IMR-90 (cell line): Measurements from ENCODE around the gene CD300LF. TPM values are rescaled to one million over a fixed set of nuclear protein-coding genes. Genes with fewer than 3 reads are reported as not detected.
A peak's percentile ranks its signal among the peaks of the same experiment; 100 is the strongest.

ENCODE experiments used
- ATAC-seq: fragments of 200-7000 bp; cut with Tn5 transposase; 2 replicates; pipeline ENCODE4 v1.9.1; 2020; ENCODE audit warnings: low read depth, mild to moderate bottlenecking, moderate library complexity
- BruUV-seq: library from RNA; stranded (reverse); fragments of 400-500 nt; replicated peaks from 2 replicates; lab custom pipeline; 2021; lab: Mats Ljungman, UMichigan
- CTCF ChIA-PET: fragments of 300-600 bp; formaldehyde crosslinking; extraction: SDS; loops from one replicate; lab custom pipeline; 2021; ENCODE audit warnings: antibody characterized with exemption; lab: Yijun Ruan, JAX
- POLR2A ChIA-PET: fragments of 300-600 bp; sonication (Branson Sonifier 250); formaldehyde crosslinking; loops from one replicate; lab custom pipeline; 2022; ENCODE audit warnings: antibody characterized with exemption; ENCODE audit not compliant: unreplicated experiment; lab: Charles Lee
- DNase-seq: peaks from one replicate; pipeline ENCODE4 v3.0.0; 2013
- H2AFZ ChIP-seq: replicated peaks from 2 replicates; pipeline ENCODE3; 2013; ENCODE audit warnings: low read length, mild to moderate bottlenecking; ENCODE audit not compliant: poor library complexity
- H2AK5ac ChIP-seq: 2 replicates; pipeline ENCODE4 v1.6.1; 2013; ENCODE audit warnings: low read depth, low read length, inconsistent platforms
- H2AK9ac ChIP-seq: replicated peaks from 2 replicates; pipeline ENCODE3; 2013; ENCODE audit warnings: mild to moderate bottlenecking, low read depth, low read length, moderate library complexity; ENCODE audit not compliant: poor library complexity
- H2BK120ac ChIP-seq: 2 replicates; pipeline ENCODE4 v1.6.1; 2013; ENCODE audit warnings: low read depth, low read length, inconsistent platforms
- H2BK15ac ChIP-seq: 3 replicates; pipeline ENCODE4 v1.6.1; 2013; ENCODE audit warnings: low read depth, low read length, inconsistent platforms
- H2BK20ac ChIP-seq: 2 replicates; pipeline ENCODE4 v1.6.1; 2013; ENCODE audit warnings: low read depth, mild to moderate bottlenecking, inconsistent platforms, low read length, moderate library complexity
- H2BK5ac ChIP-seq: 2 replicates; pipeline ENCODE4 v1.6.1; 2013; ENCODE audit warnings: mild to moderate bottlenecking, low read depth, low read length, inconsistent platforms; ENCODE audit not compliant: poor library complexity, severe bottlenecking
- H3K14ac ChIP-seq: replicated peaks from 2 replicates; pipeline ENCODE4 v1.6.1; 2013; ENCODE audit warnings: low read depth, low read length, inconsistent platforms
- H3K18ac ChIP-seq: 2 replicates; pipeline ENCODE4 v1.6.1; 2013; ENCODE audit warnings: low read depth, low read length, control low read depth
- H3K23ac ChIP-seq: 2 replicates; pipeline ENCODE4 v1.6.1; 2013; ENCODE audit warnings: low read depth, low read length, inconsistent platforms
- H3K27ac ChIP-seq: 2 replicates; pipeline ENCODE4 v1.5.1; 2013; ENCODE audit warnings: mild to moderate bottlenecking, control low read depth, low read length; ENCODE audit not compliant: insufficient read depth
- H3K27me3 ChIP-seq: 2 replicates; pipeline ENCODE4 v1.6.1; 2013; ENCODE audit warnings: low read length; ENCODE audit not compliant: control insufficient read depth, insufficient read depth
- H3K36me3 ChIP-seq: 2 replicates; pipeline ENCODE4 v1.6.1; 2013; ENCODE audit warnings: low read length, mixed read lengths; ENCODE audit not compliant: control insufficient read depth, insufficient read depth
- H3K4ac ChIP-seq: 2 replicates; pipeline ENCODE4 v1.6.1; 2013; ENCODE audit warnings: low read depth, low read length, inconsistent platforms
- H3K4me1 ChIP-seq: 2 replicates; pipeline ENCODE4 v1.6.1; 2013; ENCODE audit warnings: low read length, mixed read lengths; ENCODE audit not compliant: control insufficient read depth, insufficient read depth
- H3K4me2 ChIP-seq: 2 replicates; pipeline ENCODE4 v1.6.1; 2013; ENCODE audit warnings: low read depth, mild to moderate bottlenecking, control low read depth, low read length, moderate library complexity
- H3K4me3 ChIP-seq: 2 replicates; pipeline ENCODE4 v1.5.1; 2013; ENCODE audit warnings: low read depth, mild to moderate bottlenecking, control low read depth, low read length, moderate library complexity; ENCODE audit not compliant: insufficient read depth
- H3K56ac ChIP-seq: 2 replicates; pipeline ENCODE4 v1.6.1; 2013; ENCODE audit warnings: low read length, inconsistent platforms; ENCODE audit not compliant: insufficient read depth; ENCODE audit errors: extremely low read depth
- H3K79me1 ChIP-seq, 2 experiments: 2 replicates each; pipeline ENCODE4 v1.6.1; 2013; ENCODE audit warnings: low read length in 2 of 2, inconsistent platforms in 1 of 2, low read depth in 1 of 2
- H3K9ac ChIP-seq: 2 replicates; pipeline ENCODE4 v1.6.1; 2013; ENCODE audit warnings: low read depth, low read length, control low read depth
- H3K9me1 ChIP-seq: 2 replicates; pipeline ENCODE4 v1.6.1; 2013; ENCODE audit warnings: low read length, inconsistent platforms; ENCODE audit not compliant: insufficient read depth
- H3K9me3 ChIP-seq: 2 replicates; pipeline ENCODE4 v1.6.1; 2013; ENCODE audit warnings: low read length; ENCODE audit not compliant: control insufficient read depth, insufficient read depth
- H4K20me1 ChIP-seq: 2 replicates; pipeline ENCODE4 v1.6.1; 2013; ENCODE audit warnings: low read length, inconsistent platforms; ENCODE audit not compliant: insufficient read depth
- H4K5ac ChIP-seq: 2 replicates; pipeline ENCODE4 v1.6.1; 2013; ENCODE audit warnings: mild to moderate bottlenecking, low read depth, low read length, control low read depth
- H4K8ac ChIP-seq, 2 experiments: 2 replicates each; pipeline ENCODE4 v1.6.1; 2013; ENCODE audit warnings: low read depth in 2 of 2, low read length in 2 of 2, control low read depth in 1 of 2, inconsistent platforms in 1 of 2
- H4K91ac ChIP-seq: 2 replicates; pipeline ENCODE4 v1.6.1; 2013; ENCODE audit warnings: low read depth, low read length, inconsistent platforms; ENCODE audit not compliant: insufficient read depth
- CTCF ChIP-seq: conservative IDR thresholded peaks from 2 replicates; pipeline ENCODE4 v1.5.1; 2012; ENCODE audit warnings: mild to moderate bottlenecking, low read depth, low read length, improper control_type of control experiment
- WGBS, 2 experiments: methylation state at CpG; one replicate each; pipeline versions ENCODE4 v1.1.5 to v1.1.7; 2013; ENCODE audit warnings: missing lambda C conversion rate in 2 of 2; ENCODE audit not compliant: insufficient read length in 1 of 2; ENCODE audit errors: extremely low coverage in 2 of 2; 5-methylcytosine and 5-hydroxymethylcytosine counted together
- dilution Hi-C: fragments of 300-500 bp; cut with HindIII; formaldehyde crosslinking; loops from one replicate; pipeline ENCODE4 v1.14.3; 2018; ENCODE audit warnings: low sequenced_read_pairs; ENCODE audit not compliant: unreplicated experiment
- in situ Hi-C: fragments of 300-500 bp; cut with MboI; formaldehyde crosslinking; loops from 3 replicates; pipeline ENCODE4 v1.14.3; 2019; ENCODE audit warnings: low sequenced_read_pairs, inconsistent platforms, mixed read lengths
- intact Hi-C: fragments of 100-400 bp; cut with micrococcal nuclease; formaldehyde crosslinking; loops from 2 replicates; pipeline ENCODE4 v1.10.0; 2022
- polyA plus RNA-seq, 3 experiments: library from polyadenylated mRNA; depleted of rRNA; stranded (reverse); fragments of >200 nt; gene quantifications; 2 replicates each; pipeline ENCODE4 v1.2.3, GENCODE V29; 2012; ENCODE audit warnings: low replicate concordance in 1 of 3
- total RNA-seq: library from RNA; depleted of rRNA; stranded (reverse); fragments of >200 nt; gene quantifications from 2 replicates; pipeline ENCODE4 v1.2.3, GENCODE V29; 2012

The CD300LF gene
- total and polyA plus RNA-seq, 2 of the 4 experiments (the other 2 are of a cell fraction): not detected

- no TSS peak for BruUV-seq
- Histone ChIP-seq H3K18ac (no peak overlapping the region), H3K4ac (no peak overlapping the region), H3K9ac (no peak overlapping the region), H3K4me1 (peaks cover 8% of the 10 kb centered on the region; the same call in 1 of the 2 replicates), H4K20me1 (peaks cover 4% of the 10 kb centered on the region; the same call in 1 of the 2 replicates), H2AK5ac (peak overlapping the region; percentile 65; the same call in 1 of the 2 replicates), H3K36me3 (no peaks in the 10 kb centered on the region), H3K9me3 (no peaks in the 10 kb centered on the region), H3K4me3 (no peak overlapping the region), H2BK120ac (no peak overlapping the region), H3K9me1 (peaks cover 3% of the 10 kb centered on the region), H4K5ac (no peak overlapping the region), H3K27ac (no peak overlapping the region), H2AFZ (peak overlapping the region; percentile 97), H3K56ac (no peak overlapping the region), H3K23ac (0 out of 2 replicates have a peak overlapping the region, but pooled peaks have one; percentile 0), H2BK5ac (no peak overlapping the region), H2BK20ac (no peak overlapping the region), H3K79me1 (peaks cover 6 to 22% of the 10 kb centered on the region in 2 experiments), H3K4me2 (peak overlapping the region; percentile 83), H3K27me3 (no peaks in the 10 kb centered on the region), H4K91ac (no peak overlapping the region), H2BK15ac (no peak overlapping the region), H2AK9ac (peak overlapping the region; percentile 73), H4K8ac (no peak overlapping the region; a peak in 1 of 4 replicates), H3K14ac (no peak overlapping the region)
- dilution Hi-C loops: no loop called here
- ATAC-seq (no peak), DNase-seq (no peak)
- no peak for TF ChIP-seq CTCF
- WGBS, 2 experiments: 38% methylated on average over 4 of the region's 13 CpGs; no CpG with 5 or more reads in 1 of the 2 experiments
- in situ Hi-C loops: no loop called here
- intact Hi-C loops: no loop called here
- POLR2A ChIA-PET: no interaction called here
- CTCF ChIA-PET: no interaction called here
These were observed 37.8 kb upstream of the CD300LF start for GRCh38 chr17:74750327-74751069.
